CD4-positive, alpha-beta T cell treated with Interferon gamma for 1 hour (primary cell): Measurements from ENCODE around the gene CYP24A1.

ENCODE experiments used
- DNase-seq: peaks from one replicate; pipeline ENCODE4 v3.0.0-alpha.2; 2020

CYP24A1 gene

DNA sequence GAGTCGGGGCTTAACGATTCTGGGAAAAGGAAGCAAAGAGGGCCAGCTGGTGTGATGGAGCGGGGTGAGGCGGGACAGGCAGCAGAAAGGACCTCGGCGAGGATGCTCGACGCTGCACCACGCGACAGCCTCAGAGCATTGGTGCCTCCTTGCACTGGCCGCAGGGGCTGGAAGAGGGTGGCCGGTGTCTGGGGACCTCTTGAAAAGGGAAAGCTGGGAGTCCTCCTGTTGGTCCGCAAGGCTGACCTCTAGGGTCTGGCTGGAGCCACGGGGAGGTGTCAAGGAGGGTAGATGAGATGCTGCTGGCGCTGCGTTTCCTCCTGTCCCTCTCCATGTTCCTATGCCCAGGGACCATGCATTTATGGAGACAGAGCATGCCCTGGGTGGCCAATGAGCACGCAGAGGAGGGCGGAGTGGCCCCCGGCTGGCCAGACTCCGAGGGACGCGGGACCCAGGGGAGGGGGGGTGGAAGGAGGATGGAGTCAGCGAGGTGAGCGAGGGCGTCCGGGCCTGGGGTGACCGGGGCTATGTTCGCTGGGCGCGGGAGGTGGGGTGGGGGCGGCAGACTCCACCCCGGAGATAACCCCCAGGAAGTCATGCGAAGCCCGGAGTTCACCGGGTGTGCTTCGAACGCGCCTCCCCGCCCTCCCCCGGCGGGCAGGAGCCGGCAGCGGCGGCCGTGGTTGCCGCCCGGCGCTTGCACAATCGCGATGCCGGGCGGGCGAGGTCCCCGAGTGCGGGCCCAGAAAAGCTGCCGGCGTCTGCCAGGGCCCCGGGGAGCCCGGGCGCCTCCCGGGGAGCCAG, at the start of gene CYP24A1:
TSS of gene CYP24A1 (minus strand) at position 334 of the 804 bp plus-strand sequence. CDS start 407 bp downstream, outside the sequence.
- no peak for DNase-seq

DNA sequence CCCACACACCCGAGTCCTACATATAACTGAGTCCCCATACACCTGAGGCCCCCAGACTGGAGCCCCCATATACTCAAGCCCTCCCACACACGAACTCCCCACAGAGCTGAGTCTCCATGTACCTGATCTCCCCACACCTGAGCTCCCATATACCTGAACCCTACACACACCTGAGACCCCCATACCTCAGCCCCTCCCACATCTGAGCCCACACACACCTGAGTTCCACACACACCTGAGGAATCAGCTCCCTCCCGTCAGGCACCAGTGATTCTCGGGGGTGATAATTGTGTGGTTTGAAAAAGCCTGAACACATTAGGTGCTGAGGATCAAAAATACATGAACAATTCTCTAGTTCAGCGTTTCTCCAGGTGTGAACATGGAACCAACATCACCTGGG, 49.5 kb upstream of the CYP24A1 start:
- no peak for DNase-seq

DNA sequence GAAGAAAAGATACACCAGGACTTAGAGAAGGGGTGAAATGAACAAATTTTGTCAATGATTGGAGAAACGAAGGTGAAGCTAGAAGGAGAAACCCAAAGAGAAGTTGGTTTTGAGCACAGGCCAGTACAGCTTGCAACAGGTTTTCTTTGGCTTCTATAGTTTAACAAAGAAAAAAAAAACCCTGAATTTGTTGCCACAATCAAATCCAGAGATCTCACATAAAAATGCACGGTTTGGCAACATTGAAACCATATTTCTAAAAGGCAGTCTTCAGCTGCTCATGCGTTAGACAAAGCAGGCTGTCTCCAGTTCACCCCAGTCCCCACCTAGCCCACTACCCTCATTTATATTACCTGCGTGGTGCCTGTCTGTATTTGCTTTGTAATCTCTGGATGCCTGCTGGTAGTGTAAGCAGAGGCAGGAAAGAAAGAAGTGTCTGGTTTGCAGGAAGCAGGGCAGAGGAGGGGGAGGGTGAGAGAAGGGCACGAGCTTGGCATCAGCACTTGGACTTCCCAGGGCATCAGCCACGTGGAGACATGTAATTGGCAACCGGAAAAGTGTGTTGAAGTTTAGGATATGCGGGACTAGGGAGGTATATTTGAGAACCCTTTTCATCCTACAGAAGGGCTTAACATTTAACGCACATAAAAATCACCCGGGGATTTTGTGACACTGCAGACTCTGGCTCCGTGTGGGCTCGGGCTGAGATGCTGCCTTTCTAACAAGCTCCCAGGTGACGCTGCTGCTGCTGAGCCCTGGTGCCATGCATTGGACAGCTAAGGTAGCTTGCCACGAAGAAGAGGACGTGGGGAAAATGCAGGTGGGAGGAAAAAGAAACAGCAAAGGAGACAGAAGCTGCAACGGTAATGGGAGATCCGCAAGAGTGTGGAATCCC, 48.5 kb upstream of the CYP24A1 start:
- DNase-seq = no peak

DNA sequence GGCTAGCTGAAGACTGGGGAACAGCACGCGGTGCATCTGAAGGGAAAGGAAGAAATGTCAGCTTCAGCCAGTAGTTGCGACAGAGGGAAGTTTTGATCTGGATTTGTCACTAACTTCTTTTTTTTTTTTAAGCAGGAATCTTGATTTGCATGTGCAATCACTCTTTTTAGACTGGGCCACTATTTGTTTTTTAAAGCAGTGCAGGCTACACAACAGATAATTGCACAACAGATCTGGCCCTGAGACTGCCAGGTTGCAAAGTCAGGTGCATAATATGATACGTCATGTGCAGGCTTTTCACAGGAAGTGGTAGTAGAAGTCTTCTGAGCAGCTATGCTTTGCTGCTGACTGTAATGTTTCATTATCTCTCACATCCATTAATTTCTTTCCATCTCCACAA, 47.6 kb upstream of the CYP24A1 start:
- no peak for DNase-seq

DNA sequence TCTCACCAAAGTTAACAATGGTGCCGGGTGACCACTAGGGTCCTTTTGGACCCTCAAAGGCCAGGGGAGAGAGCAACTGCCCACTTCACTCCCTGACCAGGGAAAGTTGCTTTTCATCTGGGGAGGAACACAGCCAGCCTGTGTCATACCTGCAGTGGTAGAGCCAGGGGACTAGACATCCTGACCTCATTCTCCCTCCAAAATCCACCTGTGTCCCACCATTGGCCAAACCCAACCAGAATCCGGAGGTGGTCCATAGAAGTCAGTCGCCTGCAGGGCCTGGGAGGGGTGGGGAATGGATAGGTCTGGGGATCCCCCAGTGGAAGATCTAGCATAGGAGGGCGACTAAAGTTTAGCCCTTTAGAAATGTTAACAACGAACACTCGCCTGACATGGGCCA, 46.9 kb upstream of the CYP24A1 start:
- DNase-seq = no peak

DNA sequence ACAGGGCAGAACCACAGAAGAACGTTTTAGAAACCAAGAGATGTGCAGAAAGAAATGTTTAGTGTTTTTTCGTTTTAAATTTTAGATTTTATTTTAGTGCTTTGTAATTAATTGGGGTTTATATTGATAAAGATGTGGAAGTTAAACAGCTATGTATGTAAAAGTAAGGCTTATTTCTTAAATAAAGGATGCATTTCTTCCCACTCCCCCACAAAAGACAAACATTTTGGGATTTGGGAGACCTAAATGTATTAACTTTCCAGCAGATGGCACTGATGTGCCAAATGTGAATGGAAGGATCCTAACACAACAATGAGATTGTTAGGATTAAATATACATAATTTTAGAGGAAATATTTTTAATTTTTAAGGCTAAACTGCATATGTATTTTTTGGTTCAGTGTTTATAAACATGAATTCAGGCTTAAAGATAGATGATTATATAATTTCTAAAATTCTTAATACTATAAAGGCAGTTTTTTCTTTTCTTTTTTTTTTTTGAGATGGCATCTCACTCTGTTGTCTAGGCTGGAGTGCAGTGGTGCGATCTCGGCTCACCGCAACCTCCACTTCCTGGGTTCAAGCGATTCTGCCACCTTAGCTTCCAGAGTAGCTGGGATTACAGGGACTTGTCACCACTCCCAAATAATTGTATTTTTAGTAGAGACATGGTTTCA, 46.1 kb upstream of the CYP24A1 start:
- DNase-seq = no peak

DNA sequence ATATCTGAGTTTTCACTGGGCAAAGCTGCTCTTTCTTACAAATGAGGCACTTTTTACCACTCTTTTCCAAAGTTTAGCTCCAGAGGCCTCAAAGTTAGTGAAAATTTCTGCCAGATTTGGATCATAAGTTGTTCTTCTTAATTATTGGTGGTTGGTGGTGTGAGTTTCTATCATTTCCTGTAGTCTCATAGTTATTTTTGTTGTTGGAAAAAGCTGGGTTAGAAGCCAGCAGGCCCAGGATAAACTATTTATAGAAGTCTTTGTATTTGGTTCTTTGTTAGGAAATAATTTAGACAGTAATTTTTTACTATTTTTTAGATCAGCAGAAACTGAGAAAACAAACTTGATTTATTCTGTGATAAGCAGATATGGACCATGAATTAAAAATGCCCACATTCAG, 44.7 kb upstream of the CYP24A1 start:
- DNase-seq = no peak

DNA sequence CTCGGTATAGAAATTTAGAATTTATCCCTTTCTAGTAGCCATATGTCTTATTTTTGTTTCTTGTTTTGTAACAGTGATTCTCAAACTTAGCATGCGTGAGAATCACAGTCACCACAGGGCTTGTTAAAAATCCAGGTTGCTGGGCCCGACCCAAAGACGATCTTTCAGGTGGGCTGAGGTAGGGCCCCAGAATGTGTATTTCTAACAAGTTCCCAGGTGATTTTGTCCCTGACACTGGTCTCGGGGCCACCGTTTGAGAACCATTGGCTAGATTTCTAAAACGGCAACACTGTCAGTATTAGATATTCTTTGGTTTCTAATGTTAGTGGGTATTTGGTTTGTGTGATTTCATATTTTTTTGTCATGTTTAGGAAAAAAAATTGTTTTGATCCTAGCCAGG, 44.0 kb upstream of the CYP24A1 start:
- no peak for DNase-seq

DNA sequence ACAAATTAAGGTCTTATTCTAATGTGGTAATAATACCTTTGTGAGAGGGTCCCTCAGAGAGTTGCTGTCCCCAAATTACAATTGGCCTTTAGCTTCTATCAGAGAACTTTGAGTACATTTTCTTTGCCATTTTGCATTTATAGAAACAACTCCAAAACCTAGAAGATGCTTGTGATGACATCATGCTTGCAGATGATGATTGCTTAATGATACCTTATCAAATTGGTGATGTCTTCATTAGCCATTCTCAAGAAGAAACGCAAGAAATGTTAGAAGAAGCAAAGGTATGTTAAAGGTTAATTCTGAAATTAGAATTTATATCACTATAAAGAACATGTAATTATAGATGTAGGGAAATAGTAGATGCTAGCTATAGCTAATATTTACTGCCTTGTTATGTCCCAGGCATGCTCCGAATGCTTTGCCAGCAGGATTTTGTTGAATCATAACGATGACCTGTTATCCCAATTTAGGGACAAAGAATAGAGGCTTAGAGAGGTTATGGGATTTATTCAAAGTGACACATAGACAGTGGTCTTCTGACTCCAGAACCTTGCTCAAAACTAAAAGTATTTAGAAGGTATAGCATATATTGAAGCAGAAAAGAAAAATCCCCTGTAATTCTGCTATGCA, 41.5 kb upstream of the CYP24A1 start:
- DNase-seq = no peak

DNA sequence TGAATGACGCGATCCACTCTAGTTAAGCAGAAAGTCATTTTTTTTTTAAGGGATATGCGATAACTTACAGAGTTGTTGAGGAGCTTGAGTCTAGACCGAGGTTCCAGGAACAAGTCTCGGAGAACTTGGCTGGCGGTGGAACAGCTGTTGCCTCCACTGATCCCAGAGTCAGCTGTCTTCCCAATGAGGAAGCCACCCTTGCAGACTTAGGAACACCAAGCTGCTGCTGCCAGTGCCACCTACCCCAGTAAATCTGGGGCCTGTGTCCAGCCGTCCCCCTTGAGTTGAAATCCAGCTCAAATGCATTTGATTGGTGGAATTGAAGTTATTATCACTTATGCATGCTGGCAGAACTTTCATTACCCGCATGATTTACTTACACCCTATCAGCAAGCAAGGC, 40.8 kb upstream of the CYP24A1 start:
- no peak for DNase-seq

DNA sequence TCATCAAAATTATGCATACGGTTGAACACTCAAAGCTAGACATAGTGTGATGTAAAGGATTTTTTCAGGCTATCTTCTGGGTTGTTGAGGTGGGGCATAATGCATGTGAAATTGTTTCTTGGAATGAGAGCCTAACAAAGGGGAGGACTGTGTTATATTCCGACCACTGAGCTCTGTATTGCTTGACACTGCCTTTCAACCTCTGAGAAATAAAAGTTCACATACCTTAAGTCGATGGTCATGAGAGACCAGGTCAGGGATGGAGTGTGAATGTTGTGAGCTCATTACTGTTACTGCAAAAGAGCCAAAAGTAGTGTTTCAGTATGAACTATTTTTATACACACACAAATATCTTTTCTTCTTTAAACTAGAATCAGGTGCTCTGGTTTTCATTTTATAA, 39.1 kb upstream of the CYP24A1 start:
- no peak for DNase-seq

DNA sequence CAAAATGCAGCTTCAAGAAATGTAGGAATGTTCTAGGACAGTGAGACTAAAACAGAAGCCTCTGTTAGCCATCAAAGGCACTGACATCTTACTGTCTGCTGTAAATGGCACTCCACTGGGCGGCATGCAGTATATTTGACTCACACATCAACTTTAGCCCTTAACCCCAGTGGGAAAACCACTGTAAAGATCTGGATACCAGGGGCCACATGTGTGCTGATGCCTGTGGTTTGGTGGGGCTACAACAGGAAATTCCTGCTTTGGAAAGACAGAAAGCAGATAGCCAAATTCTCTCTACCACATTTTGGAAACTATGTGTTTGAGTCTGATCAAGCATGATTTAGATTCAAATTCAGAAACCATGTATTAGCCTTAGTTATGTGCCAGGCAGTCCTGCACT, 38.4 kb upstream of the CYP24A1 start:
- no peak for DNase-seq

DNA sequence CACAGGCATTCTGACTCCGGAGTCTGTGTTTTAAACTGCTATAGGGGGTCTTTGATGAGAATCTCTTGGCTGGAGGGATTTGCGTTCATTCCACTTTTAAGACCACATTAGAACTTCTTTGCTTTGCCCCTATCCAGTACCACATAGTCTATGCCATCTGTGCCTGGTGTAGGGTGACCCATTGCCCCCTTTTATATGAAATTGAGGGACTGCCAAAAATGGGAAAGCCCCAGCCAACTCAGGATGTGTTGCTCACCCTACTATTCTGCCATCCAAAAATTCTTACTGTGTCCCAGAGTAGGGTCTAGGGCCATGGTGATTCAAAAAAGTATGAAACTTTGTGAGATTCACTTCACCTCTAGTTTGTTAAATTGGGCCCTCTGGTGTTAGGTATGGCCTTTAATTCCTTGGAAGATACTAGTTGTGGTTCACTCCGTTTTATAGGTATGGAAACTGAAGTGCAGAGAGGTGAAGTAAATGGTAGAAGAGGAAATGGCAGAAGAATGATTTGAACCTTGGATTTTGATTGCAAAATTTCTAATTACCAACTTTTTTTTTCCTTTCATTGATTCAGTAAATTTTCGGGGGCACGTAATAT, 35.5 kb upstream of the CYP24A1 start:
- no peak for DNase-seq

DNA sequence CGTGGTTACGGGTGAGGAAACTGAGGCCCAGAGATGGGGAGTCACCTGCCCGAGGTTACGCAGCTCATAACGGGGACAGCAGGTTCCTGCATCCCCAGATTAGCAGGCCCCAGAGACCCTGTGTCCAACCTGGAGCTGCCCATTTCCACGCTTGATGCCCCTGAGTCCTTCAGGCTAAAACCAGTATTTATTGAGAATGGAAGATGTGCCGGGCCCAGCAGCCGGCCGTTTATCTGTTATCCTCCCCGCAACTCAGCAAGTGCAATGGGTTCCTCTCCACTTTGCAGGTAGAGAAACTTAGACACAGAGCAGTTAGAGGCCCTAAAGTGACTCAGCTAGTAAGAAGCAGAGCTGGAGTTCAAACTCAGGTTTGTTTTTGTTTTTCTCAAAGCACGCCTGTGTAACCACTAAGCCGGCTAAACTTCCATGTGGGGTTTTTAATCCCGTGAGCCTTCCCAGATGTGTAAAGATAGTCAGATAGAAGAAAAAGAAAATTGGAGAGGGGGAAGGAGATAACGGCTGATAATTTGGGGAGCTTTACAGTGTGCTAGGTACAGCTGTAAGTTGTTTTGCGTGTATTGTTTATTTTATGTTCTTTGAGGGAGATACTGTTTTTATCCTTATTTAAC, 34.9 kb upstream of the CYP24A1 start:
- DNase-seq = no peak

DNA sequence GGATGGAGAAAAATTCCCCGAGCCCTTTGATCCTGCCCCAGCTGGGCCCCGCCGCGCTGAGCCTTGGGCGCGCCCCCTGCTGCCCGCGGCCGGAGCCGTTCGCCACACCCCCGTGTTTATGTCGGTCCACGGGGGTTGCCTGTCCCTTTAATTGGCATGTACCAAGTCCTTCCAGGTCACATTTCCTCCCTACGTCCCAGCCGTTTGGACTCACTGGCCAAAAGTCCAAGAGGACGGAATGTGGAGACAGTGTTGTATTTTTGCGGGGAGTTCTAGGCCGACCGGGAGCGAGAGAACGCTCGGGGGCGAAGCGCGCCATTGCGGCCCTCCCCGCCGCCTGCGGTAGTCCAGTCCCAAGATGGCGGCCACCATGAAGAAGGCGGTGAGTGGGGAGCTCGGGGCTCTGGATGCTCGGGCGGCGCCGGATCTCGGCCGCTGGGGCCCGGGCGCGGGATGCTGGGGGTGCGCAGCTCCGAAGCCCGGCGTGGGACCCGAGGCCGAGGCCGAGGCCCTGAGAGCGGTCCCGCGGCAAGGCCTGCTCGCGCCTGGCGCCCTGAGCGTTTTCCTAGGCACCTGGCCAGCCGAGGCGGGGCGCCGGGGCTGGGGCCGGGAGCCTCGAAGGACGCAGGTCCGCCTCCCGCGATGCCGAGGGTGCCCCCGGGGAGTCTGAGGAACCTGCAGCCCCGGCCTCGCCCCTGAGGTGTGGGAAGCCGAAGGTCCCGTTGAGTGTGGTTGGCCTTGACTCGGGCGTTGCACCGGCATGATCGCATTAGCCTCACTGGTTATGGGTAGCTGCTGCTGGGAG, 34.2 kb upstream of the CYP24A1 start, which contains the start of gene PFDN4:
TSS of gene PFDN4 (plus strand) at position 345 of the 805 bp plus-strand sequence. CDS start at position 359, 14 bp downstream.
- DNase-seq = peak; percentile 75

DNA sequence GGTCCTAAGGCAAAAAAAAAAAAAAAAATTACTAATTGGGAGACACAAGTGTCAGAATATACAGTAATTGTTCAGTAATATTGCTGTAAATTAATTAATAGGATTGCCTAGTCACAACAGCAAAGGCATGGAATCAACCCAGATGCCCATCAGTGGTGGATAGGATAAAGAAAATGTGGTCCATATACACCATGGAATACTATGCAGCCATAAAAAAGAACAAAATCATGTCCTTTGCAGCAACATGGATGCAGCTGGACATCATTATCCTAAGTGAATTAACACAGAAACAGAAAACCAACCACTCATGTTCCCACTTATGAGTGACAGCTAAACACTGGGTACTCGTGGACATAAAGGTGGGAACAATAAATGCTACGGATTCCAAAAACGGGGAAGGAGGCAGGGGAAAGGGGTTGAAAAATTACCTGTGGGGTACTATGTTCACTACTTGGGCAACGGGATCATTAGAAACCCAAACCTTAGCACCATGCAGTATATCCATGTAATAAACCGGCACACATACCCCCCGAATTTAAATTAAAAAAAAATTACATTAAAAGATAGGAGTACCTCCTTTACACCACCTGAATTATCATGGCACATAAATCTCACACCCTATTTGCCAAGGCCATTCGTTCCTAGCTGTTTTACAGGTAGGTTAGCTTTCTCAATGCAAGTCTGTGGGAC, 33.4 kb upstream of the CYP24A1 start:
- no peak for DNase-seq

DNA sequence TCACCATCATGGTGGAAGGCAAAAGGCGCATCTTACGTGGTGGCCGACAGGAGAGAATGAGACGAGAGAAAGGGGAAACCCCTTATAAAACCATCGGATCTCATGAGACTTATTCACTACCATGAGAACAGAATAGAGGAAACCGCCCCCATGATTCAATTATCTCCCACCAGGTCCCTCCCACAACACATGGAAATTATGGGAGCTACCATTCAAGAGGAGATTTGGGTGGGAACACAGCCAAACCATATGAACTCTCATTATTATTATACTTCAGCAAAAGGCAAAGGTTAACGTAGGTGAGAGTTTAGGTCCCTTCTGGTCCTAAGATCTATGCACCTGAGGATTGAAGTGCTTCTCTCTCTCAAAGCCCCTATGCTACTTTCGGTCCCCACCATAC, 31.7 kb upstream of the CYP24A1 start:
- DNase-seq = no peak

DNA sequence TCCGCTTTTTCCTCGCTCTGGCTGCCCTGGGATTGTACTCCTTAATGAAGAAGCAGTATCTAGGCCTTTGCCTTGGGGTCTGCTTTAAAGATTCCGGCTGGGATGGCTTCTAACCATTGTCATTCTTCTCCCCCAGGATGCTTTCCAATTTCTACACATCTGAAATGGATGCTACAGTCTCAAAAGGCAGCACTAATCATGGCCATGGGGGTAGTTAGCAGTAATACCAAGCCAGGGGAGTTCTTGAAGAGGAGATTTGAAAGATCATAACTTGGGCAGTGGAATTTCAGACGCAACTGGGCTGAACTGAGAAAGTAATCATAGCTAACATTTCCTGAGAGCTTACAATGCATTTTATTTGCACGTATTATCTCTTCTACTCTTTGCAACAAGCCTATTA, 30.7 kb upstream of the CYP24A1 start:
- no peak for DNase-seq

DNA sequence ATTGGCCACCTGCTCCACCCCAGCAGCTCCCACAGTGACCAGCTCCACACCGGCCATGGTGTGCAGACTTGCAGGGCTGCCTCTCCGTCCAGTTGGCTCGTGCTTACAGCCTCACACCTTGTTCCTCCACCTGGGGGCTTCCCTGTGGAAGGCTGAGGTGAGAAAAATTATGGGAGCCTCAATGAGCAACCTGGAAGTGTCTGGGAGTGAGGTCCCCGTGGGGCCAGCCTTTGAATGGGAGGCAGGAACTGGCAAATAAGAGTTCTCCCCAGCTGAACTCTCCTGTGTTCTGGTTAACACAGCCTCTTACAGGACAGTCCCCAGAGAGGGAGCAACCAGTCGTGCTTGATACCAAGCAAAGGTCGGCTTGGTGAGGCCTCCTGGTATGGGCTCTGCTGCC, 30.3 kb upstream of the CYP24A1 start:
- DNase-seq = no peak

DNA sequence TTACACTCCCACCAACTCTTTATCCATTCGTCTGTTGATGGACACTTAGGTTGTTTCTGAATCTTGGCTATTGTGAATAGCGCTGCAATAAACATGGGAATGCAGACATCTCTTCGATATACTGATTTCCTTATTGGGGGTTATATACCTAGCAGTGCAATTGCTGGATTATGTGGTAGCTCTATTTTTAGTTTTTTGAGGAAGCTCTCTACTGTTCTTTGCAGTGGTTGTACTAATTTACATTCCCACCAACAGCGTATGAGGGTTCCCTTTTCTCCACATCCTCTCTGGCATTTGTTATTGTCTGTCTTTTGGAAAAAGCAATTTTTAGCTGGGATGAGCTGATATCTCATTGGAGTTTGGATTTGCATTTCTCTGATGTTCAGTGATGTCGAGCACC, 29.5 kb upstream of the CYP24A1 start:
- DNase-seq = no peak
